Globus pallidus (tissue), 1 donor: ENCODE results near the gene TMTC2.

Experiments used
- DNase-seq: peaks from one replicate; pipeline ENCODE4 v3.0.0-alpha.2; 2015; ENCODE audit warnings: low spot score

The TMTC2 gene

GRCh38 chr12:82883394-82884355, 197.0 kb downstream of the TMTC2 start:
- no peak for DNase-seq

- no peak for DNase-seq
These were observed 200.1 kb downstream of the TMTC2 start for GRCh38 chr12:82886671-82887340.

- no peak for DNase-seq
These were observed 207.2 kb downstream of the TMTC2 start for GRCh38 chr12:82893896-82894295.

GRCh38 chr12:82896277-82896676, 209.6 kb downstream of the TMTC2 start:
- DNase-seq: no peak

GRCh38 chr12:82896979-82897378, 210.3 kb downstream of the TMTC2 start:
- DNase-seq: no peak

GRCh38 chr12:82898441-82898840, 211.7 kb downstream of the TMTC2 start:
- no peak for DNase-seq

- no peak for DNase-seq
These were observed 217.6 kb downstream of the TMTC2 start for GRCh38 chr12:82904219-82904790.

- DNase-seq: no peak
These were observed 223.7 kb downstream of the TMTC2 start for GRCh38 chr12:82910246-82910893.

GRCh38 chr12:82912406-82912805, 225.7 kb downstream of the TMTC2 start:
- no peak for DNase-seq

GRCh38 chr12:82919388-82920054, 232.8 kb downstream of the TMTC2 start:
- no peak for DNase-seq

- DNase-seq: no peak
These were observed 237.2 kb downstream of the TMTC2 start for GRCh38 chr12:82923935-82924334.

- DNase-seq: no peak
These were observed 239.9 kb downstream of the TMTC2 start for GRCh38 chr12:82926630-82927029.

GRCh38 chr12:82930301-82930700, 243.6 kb downstream of the TMTC2 start:
- no peak for DNase-seq

- DNase-seq: no peak
These were observed 244.8 kb downstream of the TMTC2 start for GRCh38 chr12:82931349-82932116.

GRCh38 chr12:82937151-82937550, 250.4 kb downstream of the TMTC2 start:
- no peak for DNase-seq

- no peak for DNase-seq
These were observed 255.8 kb downstream of the TMTC2 start for GRCh38 chr12:82942521-82942920.

- no peak for DNase-seq
These were observed 256.3 kb downstream of the TMTC2 start for GRCh38 chr12:82942991-82943401.

- no peak for DNase-seq
These were observed 261.8 kb downstream of the TMTC2 start for GRCh38 chr12:82948491-82948890.

- DNase-seq: no peak
These were observed 263.6 kb downstream of the TMTC2 start for GRCh38 chr12:82950356-82950755.

- no peak for DNase-seq
These were observed 266.2 kb downstream of the TMTC2 start for GRCh38 chr12:82952946-82953345.

GRCh38 chr12:82953397-82953796, 266.7 kb downstream of the TMTC2 start:
- no peak for DNase-seq
